GM21619 (cell line): ENCODE data around the gene ARPC1B.
"Not testable (repeated sequence)": the region's sequence is repeated elsewhere in the genome, so short reads cannot be mapped to it uniquely, and the experiment has no call there.

ENCODE experiments used
- ATAC-seq: cut with Tn5 transposase; IDR thresholded peaks from one replicate; pipeline ENCODE4 v1.9.1; 2021; ENCODE audit not compliant: unreplicated experiment

Gene ARPC1B

GRCh38 chr7:99408379-99409191 is 34.1 kb downstream of the ARPC1B start, which contains the start of the genes BUD31 and PDAP1:
BUD31 (plus strand) TSS chr7:99408969; CDS start chr7:99411093, 2,124 bp downstream.
PDAP1 (minus strand) TSS chr7:99408597; CDS start chr7:99408548, 49 bp downstream.
- ATAC-seq = peak; percentile 80

GRCh38 chr7:99409192-99409572 is 34.7 kb downstream of the ARPC1B start:
- ATAC-seq = peak; percentile 8

- ATAC-seq = no peak
These were observed 35.3 kb downstream of the ARPC1B start for GRCh38 chr7:99409806-99410205.

- ATAC-seq = no peak
These were observed 36.1 kb downstream of the ARPC1B start for GRCh38 chr7:99410635-99411034.

- not testable (repeated sequence) for ATAC-seq
These were observed 41.1 kb downstream of the ARPC1B start for GRCh38 chr7:99415513-99416127.

- no peak for ATAC-seq
These were observed 43.7 kb downstream of the ARPC1B start for GRCh38 chr7:99418260-99418659.

- no peak for ATAC-seq
These were observed 44.9 kb downstream of the ARPC1B start for GRCh38 chr7:99419323-99420021.

GRCh38 chr7:99420213-99420612 is 45.7 kb downstream of the ARPC1B start:
- ATAC-seq = no peak

- no peak for ATAC-seq
These were observed 46.5 kb downstream of the ARPC1B start for GRCh38 chr7:99420986-99421385.

GRCh38 chr7:99422186-99422585 is 47.7 kb downstream of the ARPC1B start:
- ATAC-seq = no peak

- ATAC-seq = no peak
These were observed 48.1 kb downstream of the ARPC1B start for GRCh38 chr7:99422625-99423024.

- ATAC-seq = no peak
These were observed 50.6 kb downstream of the ARPC1B start for GRCh38 chr7:99424932-99425730.

- ATAC-seq = no peak
These were observed 54.5 kb downstream of the ARPC1B start for GRCh38 chr7:99428972-99429566.

GRCh38 chr7:99429756-99430155 is 55.2 kb downstream of the ARPC1B start:
- no peak for ATAC-seq

- ATAC-seq = not testable (repeated sequence)
These were observed 57.4 kb downstream of the ARPC1B start for GRCh38 chr7:99431756-99432540.

- ATAC-seq = no peak
These were observed 58.6 kb downstream of the ARPC1B start for GRCh38 chr7:99433158-99433557.

GRCh38 chr7:99437946-99438572 is 63.5 kb downstream of the ARPC1B start:
- peak; percentile 6 for ATAC-seq

- peak; percentile 91 for ATAC-seq
These were observed 64.3 kb downstream of the ARPC1B start, which contains the start of the genes CPSF4 and PTCD1 for GRCh38 chr7:99438573-99439480. CPSF4 (plus strand) TSS chr7:99438943; CDS start chr7:99439083, 140 bp downstream. PTCD1 (minus strand) TSS chr7:99438798; CDS start chr7:99435242, 3,556 bp downstream.
